Mesenchymal stem cell (in vitro differentiated cells and primary cell): ENCODE results near the gene ATG7.

Experiments used
- DNase-seq: peaks from one replicate; pipeline ENCODE4 v3.0.0-alpha.2; 2013
- H2AFZ ChIP-seq: one replicate; pipeline ENCODE4 v1.6.1; 2013; ENCODE audit warnings: low read depth, mild to moderate bottlenecking, control low read depth, inconsistent platforms, low read length, moderate library complexity
- H2AK5ac ChIP-seq: 2 replicates; pipeline ENCODE4 v1.6.1; 2013; ENCODE audit warnings: low read length, moderate library complexity, mild to moderate bottlenecking, inconsistent platforms; ENCODE audit not compliant: severe bottlenecking
- H2BK120ac ChIP-seq: one replicate; pipeline ENCODE4 v1.6.1; 2013; ENCODE audit warnings: low read depth, mild to moderate bottlenecking, inconsistent platforms, low read length, moderate library complexity
- H2BK12ac ChIP-seq, 2 experiments: one replicate each; pipeline ENCODE4 v1.6.1; 2013; ENCODE audit warnings: inconsistent platforms in 2 of 2, low read length in 2 of 2, mild to moderate bottlenecking in 2 of 2, moderate library complexity in 2 of 2, control low read depth in 1 of 2
- H2BK15ac ChIP-seq: one replicate; pipeline ENCODE4 v1.6.1; 2013; ENCODE audit warnings: mild to moderate bottlenecking, low read depth, inconsistent platforms; ENCODE audit not compliant: poor library complexity, severe bottlenecking
- H2BK5ac ChIP-seq: 2 replicates; pipeline ENCODE4 v1.6.1; 2013; ENCODE audit warnings: low read depth, mild to moderate bottlenecking, low read length, control low read depth, inconsistent platforms; ENCODE audit not compliant: poor library complexity, severe bottlenecking
- H3K14ac ChIP-seq, 2 experiments: one replicate each; pipeline ENCODE4 v1.6.1; 2013; ENCODE audit warnings: inconsistent platforms in 2 of 2, low read length in 2 of 2, control low read depth in 1 of 2, mild to moderate bottlenecking in 1 of 2, moderate library complexity in 1 of 2
- H3K18ac ChIP-seq, 2 experiments: one replicate each; pipeline ENCODE4 v1.6.1; 2013; ENCODE audit warnings: inconsistent platforms in 2 of 2, low read length in 2 of 2, control low read depth in 1 of 2, low read depth in 1 of 2, mild to moderate bottlenecking in 1 of 2
- H3K23ac ChIP-seq, 2 experiments: one replicate each; pipeline ENCODE4 v1.6.1; 2013; ENCODE audit warnings: inconsistent platforms in 2 of 2, low read length in 2 of 2, mild to moderate bottlenecking in 2 of 2, moderate library complexity in 2 of 2, control low read depth in 1 of 2
- H3K27ac ChIP-seq: 2 replicates; pipeline ENCODE4 v1.5.1; 2013; ENCODE audit warnings: mild to moderate bottlenecking, moderate library complexity, low read length, control low read depth, inconsistent platforms; ENCODE audit not compliant: poor library complexity, severe bottlenecking
- H3K27me3 ChIP-seq, 2 experiments: 2 replicates each; pipeline versions ENCODE4 v1.6.1 to v1.7.0; 2013; ENCODE audit warnings: low read length in 2 of 2, mild to moderate bottlenecking in 2 of 2, moderate library complexity in 2 of 2, control low read depth in 1 of 2, inconsistent platforms in 1 of 2; ENCODE audit not compliant: control insufficient read depth in 1 of 2, insufficient read depth in 1 of 2
- H3K36me3 ChIP-seq, 2 experiments: 2 replicates each; pipeline versions ENCODE4 v1.6.1 to v1.7.0; 2013; ENCODE audit warnings: low read length in 2 of 2, control low read depth in 1 of 2, inconsistent platforms in 1 of 2, low read depth in 1 of 2, mild to moderate bottlenecking in 1 of 2; ENCODE audit not compliant: insufficient read depth in 2 of 2, control insufficient read depth in 1 of 2
- H3K4ac ChIP-seq, 2 experiments: one replicate each; pipeline ENCODE4 v1.6.1; 2013; ENCODE audit warnings: inconsistent platforms in 2 of 2, low read length in 2 of 2, mild to moderate bottlenecking in 2 of 2, moderate library complexity in 2 of 2, control low read depth in 1 of 2, low read depth in 1 of 2
- H3K4me1 ChIP-seq: 2 replicates; pipeline ENCODE4 v1.6.1; 2013; ENCODE audit warnings: low read depth, low read length, control low read depth; ENCODE audit not compliant: control insufficient read depth, insufficient read depth
- H3K4me2 ChIP-seq: 2 replicates; pipeline ENCODE4 v1.6.1; 2013; ENCODE audit warnings: low read length, mild to moderate bottlenecking, inconsistent platforms; ENCODE audit not compliant: poor library complexity, severe bottlenecking
- H3K4me3 ChIP-seq, 2 experiments: 2 replicates each; pipeline versions ENCODE4 v1.5.1 to v1.7.0; 2013; ENCODE audit warnings: low read length in 2 of 2, mild to moderate bottlenecking in 2 of 2, control low read depth in 1 of 2, low read depth in 1 of 2; ENCODE audit not compliant: insufficient read depth in 1 of 2
- H3K79me1 ChIP-seq: replicated peaks from 2 replicates; pipeline ENCODE4 v1.6.1; 2013; ENCODE audit warnings: mild to moderate bottlenecking, control low read depth, low read length, inconsistent platforms; ENCODE audit not compliant: poor library complexity, severe bottlenecking
- H3K9ac ChIP-seq: 2 replicates; pipeline ENCODE4 v1.7.0; 2013; ENCODE audit warnings: mild to moderate bottlenecking, low read length, moderate library complexity
- H3K9me3 ChIP-seq: 2 replicates; pipeline ENCODE4 v1.7.0; 2013; ENCODE audit warnings: mild to moderate bottlenecking, low read length; ENCODE audit not compliant: control insufficient read depth
- H4K8ac ChIP-seq: one replicate; pipeline ENCODE4 v1.6.1; 2013; ENCODE audit warnings: inconsistent platforms, mild to moderate bottlenecking, low read length, moderate library complexity
- H4K91ac ChIP-seq: one replicate; pipeline ENCODE4 v1.6.1; 2013; ENCODE audit warnings: mild to moderate bottlenecking, low read length, inconsistent platforms
- WGBS: methylation state at CpG from one replicate; pipeline ENCODE4 v1.1.7; 2013; ENCODE audit warnings: mixed read lengths; 5-methylcytosine and 5-hydroxymethylcytosine counted together

Gene ATG7

DNA sequence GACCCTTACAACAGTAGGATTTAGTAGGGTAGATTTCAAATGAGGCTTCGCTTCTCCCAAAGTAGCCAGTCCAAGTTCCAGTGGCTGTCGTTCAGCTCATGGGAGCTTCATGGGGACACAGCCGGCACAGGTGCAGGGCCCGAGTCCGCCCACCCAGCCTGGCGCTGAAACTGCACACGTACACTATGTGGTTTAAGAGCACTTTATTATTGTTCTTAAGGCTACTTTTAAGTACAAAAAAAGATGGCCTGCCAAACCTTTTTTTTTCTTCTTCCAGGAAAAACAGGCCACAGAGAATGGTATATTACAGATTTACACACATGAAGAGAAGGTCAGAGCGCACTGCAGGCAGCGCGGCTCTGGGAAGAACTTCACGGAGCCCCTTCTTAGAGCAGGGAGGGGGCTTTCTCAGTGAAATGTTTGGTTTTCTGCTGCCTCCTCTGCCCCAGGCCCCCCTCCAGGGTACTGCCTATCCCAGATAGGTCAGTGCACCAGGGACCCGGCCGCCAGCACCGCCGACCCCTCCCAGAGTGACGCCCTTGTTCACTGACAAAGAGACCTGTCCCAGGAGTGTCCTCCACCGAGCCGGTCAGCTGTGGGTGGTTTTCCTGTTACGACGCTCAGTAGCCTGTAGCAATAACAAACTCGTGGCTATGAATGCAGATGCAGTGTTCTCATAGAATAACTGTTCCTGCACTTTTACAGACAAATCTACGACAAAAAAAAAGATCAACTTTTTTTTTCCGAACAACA, 283.9 kb downstream of the ATG7 start:
- Histone ChIP-seq H3K36me3 (peaks cover 61 to 68% of the 10 kb centered on the region in 2 experiments), H3K27me3 (no peaks in the 10 kb centered on the region), H3K79me1 (peaks cover 43% of the 10 kb centered on the region), H3K18ac (peak overlapping the region in 1 of 2 experiments; percentile 14), H2BK5ac (no peak overlapping the region), H3K4me1 (peaks cover 54% of the 10 kb centered on the region), H2AFZ (no peak overlapping the region), H3K4me3 (no peak overlapping the region), H3K9me3 (no peaks in the 10 kb centered on the region), H3K9ac (no peak overlapping the region), H3K4ac (no peak overlapping the region), H2AK5ac (no peak overlapping the region), H3K23ac (no peak overlapping the region), H2BK120ac (no peak overlapping the region), H3K27ac (peak overlapping the region; percentile 6), H4K91ac (no peak overlapping the region), H2BK12ac (no peak overlapping the region), H3K14ac (no peak overlapping the region), H3K4me2 (no peak overlapping the region), H4K8ac (no peak overlapping the region), H2BK15ac (peak overlapping the region; percentile 12)
- DNase-seq, result no peak
- 95% methylated on average over 12 of the region's 23 CpGs for WGBS

DNA sequence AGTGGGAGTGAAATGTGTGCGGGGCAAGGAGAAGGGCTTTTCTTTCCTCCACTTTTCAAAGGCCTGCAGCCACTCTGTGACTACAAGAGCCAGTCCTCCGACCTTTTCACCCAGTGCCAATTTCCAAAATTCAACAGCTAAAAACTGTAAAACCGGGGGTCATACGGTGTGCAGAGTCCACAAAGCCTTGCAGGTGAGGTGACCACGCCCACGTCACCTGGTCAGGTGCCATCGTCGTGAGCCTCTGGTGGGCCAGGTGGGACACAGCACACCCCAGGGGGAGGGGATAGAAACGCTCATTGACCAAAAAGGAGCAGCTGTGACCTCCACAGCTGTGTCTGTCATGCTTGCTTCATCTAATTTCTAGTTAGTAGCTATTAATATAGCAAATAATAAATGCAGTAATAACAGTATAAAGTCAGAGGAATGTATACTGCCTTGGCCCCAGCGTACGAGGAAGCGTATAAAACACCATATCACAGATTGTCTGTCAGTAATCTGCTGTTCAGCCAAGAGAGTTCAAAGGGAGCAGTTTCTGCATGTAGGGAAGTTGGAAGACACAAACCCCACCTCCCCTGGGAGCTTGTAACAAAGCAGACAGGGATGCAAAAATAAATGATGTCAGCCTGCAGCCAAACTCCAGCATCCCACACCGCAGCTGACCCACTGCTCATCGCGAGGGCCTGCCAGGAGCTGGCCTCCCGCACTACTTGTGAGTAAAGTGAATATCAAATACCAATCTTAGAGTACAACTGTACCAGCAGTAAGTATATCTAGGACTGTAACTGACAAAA, 284.9 kb downstream of the ATG7 start:
- Histone ChIP-seq H3K27ac (peak overlapping the region; percentile 55), H4K8ac (peak overlapping the region; percentile 43), H3K4ac (no peak overlapping the region), H3K9ac (peak overlapping the region; percentile 77), H3K79me1 (peaks cover 43% of the 10 kb centered on the region), H3K36me3 (peaks cover 68 to 77% of the 10 kb centered on the region in 2 experiments), H2BK120ac (no peak overlapping the region), H2AK5ac (peak overlapping the region; percentile 71), H2BK12ac (no peak overlapping the region), H3K4me1 (peaks cover 62% of the 10 kb centered on the region), H3K14ac (no peak overlapping the region), H3K9me3 (no peaks in the 10 kb centered on the region), H3K27me3 (no peaks in the 10 kb centered on the region), H4K91ac (peak overlapping the region; percentile 67), H3K23ac (no peak overlapping the region), H3K18ac (no peak overlapping the region), H3K4me2 (no peak overlapping the region), H2AFZ (no peak overlapping the region), H2BK15ac (peak overlapping the region; percentile 27), H3K4me3 (peak overlapping the region in 1 of 2 experiments; percentile 22), H2BK5ac (no peak overlapping the region)
- WGBS, result 91% methylated on average over 13 of the region's 16 CpGs
- peak; percentile 71 for DNase-seq

DNA sequence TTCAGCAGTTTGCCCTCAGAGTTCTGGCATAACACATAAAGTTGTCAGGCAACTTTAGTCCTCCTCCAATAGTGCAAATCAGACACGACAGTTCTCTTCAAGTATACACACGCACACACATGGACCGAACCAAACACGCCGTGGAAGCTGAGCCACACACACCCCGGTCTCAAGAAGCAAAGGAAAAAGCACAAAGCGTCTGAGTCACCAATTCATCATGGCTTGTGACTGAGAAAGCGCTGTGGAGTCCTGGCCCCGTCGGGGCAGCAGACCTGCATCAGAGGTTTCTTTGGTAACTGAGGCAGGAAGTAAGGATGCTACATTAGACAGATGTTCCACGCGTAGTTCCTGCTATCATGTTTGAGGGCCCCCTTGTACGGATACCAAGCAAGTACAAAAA, 285.8 kb downstream of the ATG7 start:
- Histone ChIP-seq H3K18ac (peak overlapping the region in 1 of 2 experiments; percentile 51), H4K8ac (no peak overlapping the region), H3K27ac (peak overlapping the region; percentile 74), H3K4me3 (no peak overlapping the region), H3K27me3 (no peaks in the 10 kb centered on the region), H3K4ac (no peak overlapping the region), H3K4me2 (no peak overlapping the region), H4K91ac (no peak overlapping the region), H3K4me1 (peaks cover 65% of the 10 kb centered on the region), H3K36me3 (peaks cover 76 to 79% of the 10 kb centered on the region in 2 experiments), H3K9me3 (no peaks in the 10 kb centered on the region), H3K23ac (no peak overlapping the region), H2AK5ac (no peak overlapping the region), H2BK120ac (no peak overlapping the region), H2BK15ac (no peak overlapping the region), H2BK5ac (no peak overlapping the region), H3K14ac (no peak overlapping the region), H3K9ac (peak overlapping the region; percentile 77), H3K79me1 (peaks cover 45% of the 10 kb centered on the region), H2AFZ (no peak overlapping the region), H2BK12ac (no peak overlapping the region)
- DNase-seq, result peak; percentile 93
- WGBS, result 41% methylated on average over 13 of the region's 13 CpGs

DNA sequence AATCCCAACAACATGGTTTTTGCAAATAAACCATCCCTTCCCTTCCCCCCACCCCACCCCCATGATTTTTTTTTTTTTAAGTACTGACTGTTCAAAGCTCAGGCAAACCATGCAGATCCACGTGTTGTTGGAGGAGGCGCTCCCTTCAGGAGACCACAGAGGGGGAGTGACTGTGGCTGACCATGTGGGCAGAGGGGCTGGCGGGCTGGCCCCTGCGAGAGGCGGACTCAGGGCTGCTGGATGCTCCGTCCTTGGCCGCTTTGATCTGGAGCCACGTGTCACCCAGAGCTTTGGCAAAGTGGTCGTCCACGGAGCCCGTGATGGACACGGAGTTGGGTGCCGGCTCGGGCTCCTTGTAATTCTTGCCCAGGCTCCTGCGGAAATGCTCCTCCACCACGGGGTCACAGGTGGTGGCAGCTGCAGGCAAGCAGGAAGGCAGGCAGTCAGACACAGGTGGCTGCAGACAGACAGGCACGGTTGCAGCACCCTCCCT, 286.3 kb downstream of the ATG7 start:
- no peak overlapping the region for H2AK5ac ChIP-seq
- peak overlapping the region; percentile 19 for H4K8ac ChIP-seq
- H3K4me2 ChIP-seq, result no peak overlapping the region
- DNase-seq, result no peak
- H4K91ac ChIP-seq, result peak overlapping the region; percentile 19
- H2BK12ac ChIP-seq, result peak overlapping the region in 1 of 2 experiments; percentile 38
- peaks cover 77 to 79% of the 10 kb centered on the region in 2 experiments for H3K36me3 ChIP-seq
- peaks cover 45% of the 10 kb centered on the region for H3K79me1 ChIP-seq
- no peak overlapping the region for H3K4me3 ChIP-seq
- H3K4ac ChIP-seq, result peak overlapping the region in 1 of 2 experiments; percentile 3
- peak overlapping the region; percentile 74 for H3K27ac ChIP-seq
- no peak overlapping the region for H3K23ac ChIP-seq
- peaks cover 68% of the 10 kb centered on the region for H3K4me1 ChIP-seq
- H3K27me3 ChIP-seq, result no peaks in the 10 kb centered on the region
- H2BK5ac ChIP-seq, result no peak overlapping the region
- no peaks in the 10 kb centered on the region for H3K9me3 ChIP-seq
- H3K14ac ChIP-seq, result peak overlapping the region in 1 of 2 experiments; percentile 36
- peak overlapping the region; percentile 28 to 67 for H3K18ac ChIP-seq
- no peak overlapping the region for H2BK15ac ChIP-seq
- no peak overlapping the region for H2AFZ ChIP-seq
- no peak overlapping the region for H2BK120ac ChIP-seq
- WGBS, result 88% methylated on average over 17 of the region's 17 CpGs
- peak overlapping the region; percentile 77 for H3K9ac ChIP-seq
